SK-N-SH treated with all-trans-retinoic acid at 6 μM for 48 hours (cell line): ENCODE data around the gene PLEKHN1.

Experiments
- ARNTL ChIP-seq: fragments of 450-650 bp; formaldehyde crosslinking; IDR thresholded peaks from 2 replicates; pipeline ENCODE4 v1.5.0; 2020; ENCODE audit warnings: low read depth, mild to moderate bottlenecking, moderate library complexity, borderline replicate concordance
- CREB5 ChIP-seq: fragments of 250-450 bp; sonication (Bioruptor Pico); IDR thresholded peaks from 2 replicates; pipeline ENCODE4 v1.5.1; 2020; ENCODE audit warnings: low read depth, mild to moderate bottlenecking, moderate library complexity
- CSDC2 ChIP-seq: fragments of 250-450 bp; sonication (Bioruptor Pico); IDR thresholded peaks from 2 replicates; pipeline ENCODE4 v1.5.0; 2020; ENCODE audit warnings: mild to moderate bottlenecking, moderate library complexity
- CSRNP3 ChIP-seq: fragments of 250-450 bp; sonication (Bioruptor Pico); IDR thresholded peaks from 2 replicates; pipeline ENCODE4 v1.5.1; 2021; ENCODE audit warnings: mild to moderate bottlenecking, moderate library complexity
- ESRRG ChIP-seq: fragments of 250-450 bp; sonication (Bioruptor Pico); IDR thresholded peaks from 2 replicates; pipeline ENCODE4 v1.6.1; 2021; ENCODE audit warnings: mild to moderate bottlenecking
- OSR1 ChIP-seq: fragments of 250-450 bp; sonication (Bioruptor Pico); IDR thresholded peaks from 2 replicates; pipeline ENCODE4 v1.8.0; 2022; ENCODE audit warnings: moderate library complexity, mild to moderate bottlenecking, inconsistent platforms
- PATZ1 ChIP-seq: fragments of 250-450 bp; sonication (Bioruptor Pico); IDR thresholded peaks from 2 replicates; pipeline ENCODE4 v1.8.0; 2020; ENCODE audit warnings: mild to moderate bottlenecking, moderate library complexity, borderline replicate concordance
- PPARA ChIP-seq: fragments of 250-450 bp; sonication (Bioruptor Pico); IDR thresholded peaks from 2 replicates; pipeline ENCODE4 v1.5.0; 2020; ENCODE audit warnings: mild to moderate bottlenecking, borderline replicate concordance
- RARB ChIP-seq: fragments of 250-450 bp; sonication (Bioruptor Pico); IDR thresholded peaks from 2 replicates; pipeline ENCODE4 v1.8.0; 2021; ENCODE audit warnings: mild to moderate bottlenecking, moderate library complexity
- TCF4 ChIP-seq: fragments of 250-450 bp; sonication (Bioruptor Pico); IDR thresholded peaks from 2 replicates; pipeline ENCODE4 v1.8.0; 2021; ENCODE audit warnings: mild to moderate bottlenecking, moderate library complexity, borderline replicate concordance
- ZFP30 ChIP-seq: fragments of 450-650 bp; formaldehyde crosslinking; IDR thresholded peaks from 2 replicates; pipeline ENCODE4 v1.5.0; 2022; ENCODE audit warnings: mild to moderate bottlenecking, moderate library complexity
- ZNF565 ChIP-seq: fragments of 450-650 bp; formaldehyde crosslinking; conservative IDR thresholded peaks from 2 replicates; pipeline ENCODE4 v1.5.0; 2020; ENCODE audit warnings: low read depth, mild to moderate bottlenecking, moderate library complexity
- ZNF70 ChIP-seq: fragments of 450-650 bp; formaldehyde crosslinking; IDR thresholded peaks from 2 replicates; pipeline ENCODE4 v1.5.0; 2020; ENCODE audit warnings: mild to moderate bottlenecking, moderate library complexity
- ZNF8 ChIP-seq: fragments of 450-650 bp; formaldehyde crosslinking; IDR thresholded peaks from 2 replicates; pipeline ENCODE4 v1.5.0; 2020; ENCODE audit warnings: mild to moderate bottlenecking, moderate library complexity

- no peak for TF ChIP-seq RARB (CRISPR knock-in tag)
- TF ChIP-seq ESRRG (CRISPR knock-in tag): no peak
- TF ChIP-seq CREB5 (CRISPR knock-in tag): no peak
- TF ChIP-seq PATZ1 (CRISPR knock-in tag): no peak
- no peak for TF ChIP-seq ZNF70
- TF ChIP-seq TCF4 (CRISPR knock-in tag): no peak
- TF ChIP-seq CSDC2: no peak
- no peak for TF ChIP-seq ZFP30 (CRISPR knock-in tag)
- no peak for TF ChIP-seq PPARA (CRISPR knock-in tag)
- TF ChIP-seq ZNF565 (CRISPR knock-in tag): no peak
- TF ChIP-seq OSR1: no peak
- TF ChIP-seq ARNTL (CRISPR knock-in tag): no peak
- no peak for TF ChIP-seq CSRNP3
- TF ChIP-seq ZNF8 (CRISPR knock-in tag): no peak
Measured at GRCh38 chr1:1005774-1006304, 39.6 kb downstream of the PLEKHN1 start.
